Nephron progenitor cell (in vitro differentiated cells): ENCODE results near the gene SYNJ2.
"Not testable (repeated sequence)": the region's sequence is repeated elsewhere in the genome, so short reads cannot be mapped to it uniquely, and the experiment has no call there.

Experiments
- DNase-seq: peaks from one replicate; pipeline ENCODE4 v3.0.0; 2021
- H3K27ac Mint-ChIP-seq: 2 replicates; pipeline ENCODE4 v1.8.0; 2021; ENCODE audit warnings: mild to moderate bottlenecking, moderate library complexity, mixed read lengths
- H3K27me3 Mint-ChIP-seq: 2 replicates; pipeline ENCODE4 v1.8.0; 2021; ENCODE audit warnings: mild to moderate bottlenecking, low read depth, mixed read lengths; ENCODE audit not compliant: poor library complexity
- H3K36me3 Mint-ChIP-seq: 2 replicates; pipeline ENCODE4 v1.8.0; 2021; ENCODE audit warnings: low read depth, mixed read lengths
- H3K4me1 Mint-ChIP-seq: 2 replicates; pipeline ENCODE4 v1.8.0; 2021; ENCODE audit warnings: mixed read lengths
- H3K4me3 Mint-ChIP-seq: 2 replicates; pipeline ENCODE4 v1.8.0; 2021; ENCODE audit warnings: mild to moderate bottlenecking, moderate library complexity, mixed read lengths
- H3K9me3 Mint-ChIP-seq: 2 replicates; pipeline ENCODE4 v1.8.0; 2021; ENCODE audit warnings: mild to moderate bottlenecking, moderate library complexity, mixed read lengths
- CTCF ChIP-seq: fragments of 200-600 bp; sonication (generic); IDR thresholded peaks from 2 replicates; pipeline ENCODE4 v1.5.0; 2021; ENCODE audit warnings: antibody characterized with exemption

SYNJ2 gene

GRCh38 chr6:157962601-157963302 lies 18.9 kb upstream of the SYNJ2 start:
- H3K4me3 Mint-ChIP-seq = no peak overlapping the region
- no peak for TF ChIP-seq CTCF
- no peaks in the 10 kb centered on the region for H3K4me1 Mint-ChIP-seq

GRCh38 chr6:157964100-157964499 lies 17.6 kb upstream of the SYNJ2 start:
- Mint-ChIP-seq H3K9me3 (peaks cover 22% of the 10 kb centered on the region), H3K27me3 (peaks cover 7% of the 10 kb centered on the region), H3K36me3 (peaks cover 10% of the 10 kb centered on the region), H3K4me3 (no peak overlapping the region), H3K27ac (no peak overlapping the region), H3K4me1 (no peaks in the 10 kb centered on the region)
- no peak for TF ChIP-seq CTCF
- DNase-seq = no peak

More at GRCh38 chr6:157962601-157963302, 18.9 kb upstream of the SYNJ2 start:
- Mint-ChIP-seq H3K27me3 (peaks cover 7% of the 10 kb centered on the region), H3K27ac (no peak overlapping the region), H3K36me3 (peaks cover 17% of the 10 kb centered on the region), H3K9me3 (peaks cover 36% of the 10 kb centered on the region)
- no peak for DNase-seq

GRCh38 chr6:157965387-157965786 lies 16.3 kb upstream of the SYNJ2 start:
- TF ChIP-seq CTCF = no peak
- Mint-ChIP-seq H3K27ac (no peak overlapping the region), H3K4me1 (no peaks in the 10 kb centered on the region), H3K4me3 (no peak overlapping the region), H3K27me3 (peaks cover 4% of the 10 kb centered on the region), H3K9me3 (peaks cover 10% of the 10 kb centered on the region), H3K36me3 (no peaks in the 10 kb centered on the region)
- no peak for DNase-seq

GRCh38 chr6:157966589-157966977 lies 15.1 kb upstream of the SYNJ2 start:
- Mint-ChIP-seq H3K27ac (no peak overlapping the region), H3K36me3 (no peaks in the 10 kb centered on the region), H3K4me3 (no peak overlapping the region), H3K9me3 (peaks cover 4% of the 10 kb centered on the region), H3K27me3 (peaks cover 9% of the 10 kb centered on the region), H3K4me1 (peaks cover 2% of the 10 kb centered on the region)
- TF ChIP-seq CTCF = no peak
- DNase-seq = no peak

GRCh38 chr6:157967020-157967419 lies 14.6 kb upstream of the SYNJ2 start:
- TF ChIP-seq CTCF = no peak
- Mint-ChIP-seq H3K9me3 (peaks cover 4% of the 10 kb centered on the region), H3K27ac (peak overlapping the region; percentile 61)

GRCh38 chr6:157967486-157967885 lies 14.2 kb upstream of the SYNJ2 start:
- Mint-ChIP-seq H3K4me1 (peaks cover 4% of the 10 kb centered on the region), H3K9me3 (peaks cover 4% of the 10 kb centered on the region), H3K4me3 (no peak overlapping the region), H3K27ac (no peak overlapping the region), H3K36me3 (no peaks in the 10 kb centered on the region), H3K27me3 (peaks cover 9% of the 10 kb centered on the region)
- no peak for TF ChIP-seq CTCF
- DNase-seq = no peak

More at GRCh38 chr6:157967020-157967419, 14.6 kb upstream of the SYNJ2 start:
- Mint-ChIP-seq H3K4me1 (peaks cover 4% of the 10 kb centered on the region), H3K4me3 (no peak overlapping the region), H3K27me3 (peaks cover 9% of the 10 kb centered on the region), H3K36me3 (no peaks in the 10 kb centered on the region)
- no peak for DNase-seq

GRCh38 chr6:157972177-157972576 lies 9.5 kb upstream of the SYNJ2 start:
- DNase-seq, H3K27ac Mint-ChIP-seq, H3K36me3 Mint-ChIP-seq, H3K9me3 Mint-ChIP-seq, H3K4me3 Mint-ChIP-seq: not testable (repeated sequence)
- Mint-ChIP-seq H3K4me1 (peaks cover 31% of the 10 kb centered on the region), H3K27me3 (peaks cover 16% of the 10 kb centered on the region)
